Trophoblast cell (in vitro differentiated cells and primary cell): ENCODE data around the gene ZNF407.

Source experiments
- DNase-seq, 2 donors: peaks; one replicate each; pipeline ENCODE4 v3.0.0-alpha.2; 2016
- H2AFZ ChIP-seq: 2 replicates; pipeline ENCODE4 v1.6.1; 2013; ENCODE audit warnings: low read length, moderate library complexity, mild to moderate bottlenecking; ENCODE audit not compliant: insufficient read depth, poor library complexity
- H2AK5ac ChIP-seq: 2 replicates; pipeline ENCODE4 v1.6.1; 2013; ENCODE audit warnings: mild to moderate bottlenecking, low read length
- H2BK120ac ChIP-seq: 2 replicates; pipeline ENCODE4 v1.6.1; 2013; ENCODE audit warnings: low read length, mild to moderate bottlenecking, moderate library complexity; ENCODE audit not compliant: insufficient read depth, poor library complexity
- H2BK12ac ChIP-seq: 2 replicates; pipeline ENCODE4 v1.6.1; 2013; ENCODE audit warnings: mild to moderate bottlenecking, low read length, moderate library complexity
- H2BK5ac ChIP-seq: 2 replicates; pipeline ENCODE4 v1.6.1; 2013; ENCODE audit warnings: low read length, low read depth, moderate library complexity, mild to moderate bottlenecking; ENCODE audit not compliant: poor library complexity
- H3K14ac ChIP-seq: 2 replicates; pipeline ENCODE4 v1.6.1; 2013; ENCODE audit warnings: mild to moderate bottlenecking, low read length
- H3K18ac ChIP-seq: 2 replicates; pipeline ENCODE4 v1.6.1; 2013; ENCODE audit warnings: mild to moderate bottlenecking, low read length
- H3K23ac ChIP-seq: 2 replicates; pipeline ENCODE4 v1.6.1; 2013; ENCODE audit warnings: low read length
- H3K27ac ChIP-seq: 2 replicates; pipeline ENCODE4 v1.5.1; 2013; ENCODE audit warnings: low read depth, mild to moderate bottlenecking, inconsistent platforms, low read length, moderate library complexity
- H3K27me3 ChIP-seq: 2 replicates; pipeline ENCODE4 v1.6.1; 2013; ENCODE audit warnings: inconsistent platforms, mild to moderate bottlenecking, low read length, moderate library complexity; ENCODE audit not compliant: insufficient read depth
- H3K36me3 ChIP-seq, 2 experiments: 1 replicate in 1 of 2; 2 replicates in 1 of 2; pipeline ENCODE4 v1.6.1; 2013; ENCODE audit warnings: low read length in 2 of 2, mild to moderate bottlenecking in 2 of 2, moderate library complexity in 1 of 2; ENCODE audit not compliant: insufficient read depth in 2 of 2, control insufficient read depth in 1 of 2
- H3K4ac ChIP-seq: 2 replicates; pipeline ENCODE4 v1.6.1; 2013; ENCODE audit warnings: low read depth, mild to moderate bottlenecking, low read length, moderate library complexity
- H3K4me1 ChIP-seq, 2 experiments: 1 replicate in 1 of 2; 2 replicates in 1 of 2; pipeline ENCODE4 v1.6.1; 2013; ENCODE audit warnings: low read length in 2 of 2, mild to moderate bottlenecking in 2 of 2, moderate library complexity in 1 of 2; ENCODE audit not compliant: insufficient read depth in 2 of 2, control insufficient read depth in 1 of 2
- H3K4me2 ChIP-seq: 2 replicates; pipeline ENCODE4 v1.6.1; 2013; ENCODE audit warnings: inconsistent platforms, mild to moderate bottlenecking, low read length, moderate library complexity
- H3K4me3 ChIP-seq: 2 replicates; pipeline ENCODE4 v1.5.1; 2013; ENCODE audit warnings: mild to moderate bottlenecking, low read depth, low read length, inconsistent platforms
- H3K79me1 ChIP-seq: one replicate; pipeline ENCODE4 v1.6.1; 2013; ENCODE audit warnings: low read length
- H3K79me2 ChIP-seq: 2 replicates; pipeline ENCODE4 v1.6.1; 2013; ENCODE audit warnings: low read length, mild to moderate bottlenecking; ENCODE audit not compliant: control insufficient read depth, insufficient read depth, poor library complexity
- H3K9ac ChIP-seq: 2 replicates; pipeline ENCODE4 v1.6.1; 2013; ENCODE audit warnings: mild to moderate bottlenecking, low read length
- H3K9me3 ChIP-seq: 2 replicates; pipeline ENCODE4 v1.6.1; 2013; ENCODE audit warnings: low read depth, mild to moderate bottlenecking, control low read depth, inconsistent platforms, low read length; ENCODE audit not compliant: insufficient read depth
- H4K12ac ChIP-seq: 2 replicates; pipeline ENCODE4 v1.6.1; 2013; ENCODE audit warnings: low read depth, mild to moderate bottlenecking, low read length, moderate library complexity
- H4K8ac ChIP-seq: 2 replicates; pipeline ENCODE4 v1.6.1; 2013; ENCODE audit warnings: low read depth, mild to moderate bottlenecking, low read length, moderate library complexity
- H4K91ac ChIP-seq: one replicate; pipeline ENCODE4 v1.6.1; 2013; ENCODE audit warnings: low read depth, mild to moderate bottlenecking, low read length, moderate library complexity
- WGBS: extraction: QIAGEN DNeasy Blood & Tissue Kit; methylation state at CpG from one replicate; pipeline ENCODE4 v1.1.7; 2013; ENCODE audit warnings: missing lambda C conversion rate; ENCODE audit not compliant: insufficient read length, insufficient coverage; ENCODE audit errors: extremely low coverage; 5-methylcytosine and 5-hydroxymethylcytosine counted together

The ZNF407 gene

DNA sequence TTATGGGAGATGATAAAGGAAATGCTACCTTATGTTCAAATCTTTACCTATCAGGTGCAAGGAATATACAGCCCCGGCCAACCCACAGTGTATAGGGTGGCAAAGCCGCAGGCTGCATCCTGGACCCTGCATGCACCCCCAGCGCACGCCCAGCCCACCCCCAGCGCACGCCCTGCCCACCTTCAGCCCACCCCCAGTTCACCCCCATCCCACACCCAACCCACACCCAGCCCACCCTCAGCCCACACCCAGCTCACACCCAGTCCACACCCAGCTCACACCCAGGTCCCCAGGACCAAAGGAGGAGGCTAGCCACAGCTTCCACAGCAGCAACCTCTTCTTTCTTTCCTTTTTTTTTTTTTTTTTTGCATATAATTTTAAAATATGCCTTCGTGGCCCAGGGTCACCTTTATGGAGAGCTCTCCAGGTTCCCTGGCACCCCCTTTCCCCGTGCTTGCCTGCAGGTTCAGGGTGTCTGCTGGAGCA is 490.4 kb downstream of the ZNF407 start:
- no peak overlapping the region for H3K27ac ChIP-seq
- H3K4me1 ChIP-seq = no peaks in the 10 kb centered on the region
- H3K23ac ChIP-seq = no peak overlapping the region

DNA sequence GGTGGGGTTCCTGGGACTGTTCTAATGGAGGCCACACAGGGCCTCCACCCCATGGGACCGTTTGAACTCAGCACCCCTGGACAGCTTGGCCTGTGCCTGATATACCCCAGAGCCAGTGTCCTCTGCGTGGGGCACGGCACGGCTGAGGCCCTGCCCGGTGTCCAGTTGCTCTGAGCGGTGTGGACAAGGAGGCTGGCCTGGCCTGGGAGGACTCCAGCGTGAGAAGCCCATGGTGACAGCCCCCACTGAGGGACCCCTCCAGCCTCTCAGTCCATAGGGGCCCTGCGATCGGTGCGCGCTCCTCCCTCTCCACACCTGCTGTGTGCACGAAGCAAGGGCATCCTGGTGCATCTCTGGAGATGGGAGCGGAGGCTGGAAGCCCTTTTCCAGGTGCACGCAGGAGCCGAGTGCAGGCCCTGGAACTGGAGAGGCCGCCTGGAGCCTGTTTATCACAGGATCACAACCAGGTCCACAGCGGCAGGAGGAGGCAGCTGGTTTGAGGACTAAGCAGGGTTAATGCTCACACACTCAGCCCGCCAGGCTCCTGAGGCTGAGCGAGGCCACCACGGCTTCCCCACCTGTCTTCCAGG is 491.0 kb downstream of the ZNF407 start:
- Histone ChIP-seq H4K91ac (no peak overlapping the region), H3K27me3 (no peaks in the 10 kb centered on the region), H3K9me3 (peaks cover 6% of the 10 kb centered on the region), H3K79me1 (no peaks in the 10 kb centered on the region), H2BK5ac (no peak overlapping the region), H2AFZ (no peak overlapping the region), H2BK12ac (no peak overlapping the region), H3K14ac (no peak overlapping the region), H3K27ac (no peak overlapping the region), H3K4ac (no peak overlapping the region), H4K12ac (no peak overlapping the region), H3K79me2 (no peaks in the 10 kb centered on the region), H3K4me2 (no peak overlapping the region), H3K23ac (no peak overlapping the region), H3K4me1 (no peaks in the 10 kb centered on the region), H4K8ac (no peak overlapping the region), H3K4me3 (no peak overlapping the region), H3K18ac (no peak overlapping the region), H2BK120ac (no peak overlapping the region), H3K36me3 (no peaks in the 10 kb centered on the region), H2AK5ac (no peak overlapping the region), H3K9ac (no peak overlapping the region)
- no CpG with 5 or more reads among the region's 20 CpGs for WGBS
- no peak for DNase-seq

More for the DNA sequence above, 490.4 kb downstream of the ZNF407 start:
- Histone ChIP-seq H2AK5ac (no peak overlapping the region), H3K79me2 (no peaks in the 10 kb centered on the region), H2BK5ac (no peak overlapping the region), H2BK120ac (no peak overlapping the region), H3K14ac (no peak overlapping the region), H3K27me3 (no peaks in the 10 kb centered on the region), H4K12ac (no peak overlapping the region), H3K4me2 (no peak overlapping the region), H3K9ac (no peak overlapping the region), H3K36me3 (no peaks in the 10 kb centered on the region), H3K79me1 (no peaks in the 10 kb centered on the region), H3K18ac (no peak overlapping the region), H3K9me3 (peaks cover 6% of the 10 kb centered on the region), H4K8ac (no peak overlapping the region), H2AFZ (no peak overlapping the region), H3K4ac (no peak overlapping the region), H4K91ac (no peak overlapping the region), H2BK12ac (no peak overlapping the region), H3K4me3 (no peak overlapping the region)
- no CpG with 5 or more reads among the region's 8 CpGs for whole genome bisulfite sequencing
- no peak for DNase-seq

DNA sequence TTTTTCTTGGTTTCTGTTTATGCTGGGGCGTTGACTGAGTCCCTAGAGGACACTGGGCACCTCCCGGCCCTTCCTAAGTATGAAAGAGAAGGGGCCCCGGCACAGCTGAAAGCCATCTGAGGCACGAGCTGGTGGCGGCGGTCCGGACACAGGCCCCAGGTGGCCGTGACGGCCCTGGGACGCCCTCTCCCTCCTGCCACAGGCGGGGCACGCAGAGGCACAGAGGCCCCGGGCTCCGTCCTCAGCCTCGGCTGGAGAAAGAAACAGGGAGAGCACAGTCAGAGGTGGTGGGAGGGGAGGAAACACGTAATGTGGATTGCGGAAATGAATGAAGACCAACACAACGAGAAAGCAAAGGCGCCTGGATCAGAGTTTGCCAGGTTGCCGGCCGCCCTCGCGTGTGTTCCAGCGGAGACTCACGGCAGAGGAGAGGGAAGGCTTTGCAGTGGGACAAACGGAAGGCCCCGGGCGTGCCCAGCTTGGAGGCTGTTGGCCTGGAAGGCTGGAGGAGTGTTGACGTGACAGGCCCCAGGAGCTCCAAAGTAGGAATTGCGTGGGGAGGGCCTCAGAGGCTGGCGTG is 492.2 kb downstream of the ZNF407 start:
- Histone ChIP-seq H4K91ac (no peak overlapping the region), H3K23ac (no peak overlapping the region), H3K4me3 (no peak overlapping the region), H3K9ac (no peak overlapping the region), H3K27ac (no peak overlapping the region), H2AFZ (no peak overlapping the region), H3K79me2 (no peaks in the 10 kb centered on the region), H2AK5ac (no peak overlapping the region), H3K9me3 (peaks cover 6% of the 10 kb centered on the region), H4K12ac (no peak overlapping the region), H3K79me1 (no peaks in the 10 kb centered on the region), H2BK120ac (no peak overlapping the region), H2BK12ac (no peak overlapping the region), H4K8ac (no peak overlapping the region), H3K18ac (no peak overlapping the region), H2BK5ac (no peak overlapping the region), H3K4me2 (no peak overlapping the region), H3K36me3 (no peaks in the 10 kb centered on the region), H3K4me1 (no peaks in the 10 kb centered on the region), H3K14ac (no peak overlapping the region), H3K4ac (no peak overlapping the region), H3K27me3 (no peaks in the 10 kb centered on the region)
- no peak for DNase-seq
- no CpG with 5 or more reads among the region's 31 CpGs for WGBS

DNA sequence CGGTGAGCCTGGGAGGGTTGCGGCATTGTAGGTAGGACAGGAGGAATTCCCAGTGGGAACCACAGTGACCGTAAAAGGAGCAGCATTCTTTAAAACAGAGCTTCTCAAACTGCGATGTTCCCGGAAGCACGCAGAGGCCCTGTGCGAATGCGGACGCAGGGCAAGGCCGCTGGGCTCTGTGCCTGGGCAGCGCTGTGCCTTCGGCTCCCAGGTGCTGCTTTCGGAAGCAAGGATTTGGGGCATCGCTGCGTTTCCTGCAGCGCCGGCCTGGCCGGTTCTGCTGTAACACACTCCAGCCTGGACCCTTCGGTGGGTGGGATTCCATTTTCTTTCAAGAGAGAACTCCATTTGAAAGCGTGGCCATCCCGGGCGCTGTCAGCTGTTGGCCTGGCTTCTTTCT is 492.7 kb downstream of the ZNF407 start:
- Histone ChIP-seq H2BK120ac (no peak overlapping the region), H3K27ac (no peak overlapping the region)
- no CpG with 5 or more reads among the region's 22 CpGs for WGBS

More for the DNA sequence above, 492.7 kb downstream of the ZNF407 start:
- peaks cover 6% of the 10 kb centered on the region for H3K9me3 ChIP-seq
- H2BK12ac ChIP-seq = no peak overlapping the region
- no peak overlapping the region for H3K18ac ChIP-seq
- no peak overlapping the region for H4K91ac ChIP-seq
- H3K23ac ChIP-seq = no peak overlapping the region
- no peak overlapping the region for H4K12ac ChIP-seq
- no peak overlapping the region for H2BK5ac ChIP-seq
- no peak overlapping the region for H2AFZ ChIP-seq
- H4K8ac ChIP-seq = no peak overlapping the region
- H3K4me2 ChIP-seq = no peak overlapping the region
- H3K14ac ChIP-seq = no peak overlapping the region
- DNase-seq = no peak
- H3K4me1 ChIP-seq = no peaks in the 10 kb centered on the region
- H3K79me1 ChIP-seq = no peaks in the 10 kb centered on the region
- no peak overlapping the region for H2AK5ac ChIP-seq
- H3K9ac ChIP-seq = no peak overlapping the region
- H3K36me3 ChIP-seq = no peaks in the 10 kb centered on the region
- no peak overlapping the region for H3K4me3 ChIP-seq
- no peaks in the 10 kb centered on the region for H3K27me3 ChIP-seq
- H3K79me2 ChIP-seq = no peaks in the 10 kb centered on the region
- no peak overlapping the region for H3K4ac ChIP-seq
